Ascending aorta (tissue), 2 donors: ENCODE results near the gene CAMK1D. TPM values are rescaled to one million over a fixed set of nuclear protein-coding genes. Genes with fewer than 3 reads are reported as not detected.

Experiments
- DNase-seq, 2 donors: peaks; one replicate each; pipeline ENCODE4 v3.0.0-alpha.2; 2019; ENCODE audit warnings: low spot score in 2 of 2
- H3K27ac ChIP-seq, 2 donors: fragments of 200-600 bp; sonication (generic); one replicate each; pipeline ENCODE4 v1.5.1; 2016 to 2017; ENCODE audit warnings: mild to moderate bottlenecking in 1 of 2
- H3K27me3 ChIP-seq: fragments of 200-600 bp; sonication (generic); one replicate; pipeline ENCODE4 v1.5.1; 2017
- H3K36me3 ChIP-seq, 2 donors: fragments of 200-600 bp; sonication (generic); one replicate each; pipeline ENCODE4 v1.5.1; 2016
- H3K4me1 ChIP-seq, 2 donors: fragments of 200-600 bp; sonication (generic); one replicate each; pipeline ENCODE4 v1.5.1; 2016 to 2017; ENCODE audit warnings: mild to moderate bottlenecking in 1 of 2
- H3K4me3 ChIP-seq, 2 donors: fragments of 200-600 bp; sonication (generic); one replicate each; pipeline ENCODE4 v1.5.1; 2016 to 2017; ENCODE audit warnings: mild to moderate bottlenecking in 1 of 2
- H3K9me3 ChIP-seq, 2 donors: fragments of 200-600 bp; sonication (generic); one replicate each; pipeline ENCODE4 v1.5.1; 2016
- CTCF ChIP-seq, 3 experiments: fragments of 200-600 bp in 2 of 3; fragments of 450-650 bp in 1 of 3; sonication (generic) in 2 of 3; IDR thresholded peaks; one replicate each; pipeline ENCODE4 v1.5.1; 2016 to 2019; ENCODE audit warnings: antibody characterized with exemption in 3 of 3, mild to moderate bottlenecking in 1 of 3, moderate library complexity in 1 of 3
- intact Hi-C: fragments of 100-400 bp; cut with DNase I; formaldehyde crosslinking; loops from one replicate; pipeline ENCODE4 v1.15.1; 2023
- total RNA-seq: library from RNA; depleted of rRNA; stranded (reverse); fragments of >200 nt; gene quantifications from one replicate; pipeline ENCODE4 v1.1.0, GENCODE V29; 2016

Gene CAMK1D
- total RNA-seq, 1 donor from 2014 or later: 4.2 TPM

GRCh38 chr10:12717981-12718707, 368.8 kb downstream of the CAMK1D start:
- H3K4me3 ChIP-seq: no peak overlapping the region
- H3K27ac ChIP-seq: no peak overlapping the region
- intact Hi-C loops: loop anchor here (5.0 kb wide), 1 partner anchor 339 kb away; no protein-coding TSS in a partner anchor
- H3K9me3 ChIP-seq: no peaks in the 10 kb centered on the region
- H3K27me3 ChIP-seq: no peaks in the 10 kb centered on the region
- H3K4me1 ChIP-seq: peaks cover 14 to 27% of the 10 kb centered on the region in 2 donors
- no peaks in the 10 kb centered on the region for H3K36me3 ChIP-seq
- DNase-seq: no peak
- TF ChIP-seq CTCF (IDR thresholded peaks at IDR 0.05): peak in 2 of 3 experiments; percentile 42 to 52

- Histone ChIP-seq H3K4me1 (peaks cover 14 to 27% of the 10 kb centered on the region in 2 donors), H3K27ac (peak overlapping the region; percentile 87 to 88), H3K4me3 (no peak overlapping the region), H3K36me3 (no peaks in the 10 kb centered on the region), H3K27me3 (no peaks in the 10 kb centered on the region), H3K9me3 (no peaks in the 10 kb centered on the region)
- intact Hi-C loops: loop anchor here (5.0 kb wide), 1 partner anchor 338 kb away; no protein-coding TSS in a partner anchor
- peak in 1 of 2 donors; percentile 87 for DNase-seq
- TF ChIP-seq CTCF (IDR thresholded peaks at IDR 0.05): no peak
Measured at GRCh38 chr10:12719365-12719764, 370.0 kb downstream of the CAMK1D start.

GRCh38 chr10:12720217-12720981, 371.1 kb downstream of the CAMK1D start:
- Histone ChIP-seq H3K4me3 (peak overlapping the region in 1 of 2 donors; percentile 9), H3K36me3 (no peaks in the 10 kb centered on the region), H3K4me1 (peaks cover 14 to 27% of the 10 kb centered on the region in 2 donors), H3K27me3 (no peaks in the 10 kb centered on the region), H3K9me3 (no peaks in the 10 kb centered on the region), H3K27ac (peak overlapping the region; percentile 87 to 88)
- TF ChIP-seq CTCF (IDR thresholded peaks at IDR 0.05): no peak
- DNase-seq: peak; percentile 79 to 98
- intact Hi-C loops: loop anchor here (2.0 to 5.0 kb wide), 4 partner anchors 182 to 354 kb away; partner anchors contain the start of gene CCDC3

GRCh38 chr10:12721334-12721733, 372.0 kb downstream of the CAMK1D start:
- intact Hi-C loops: loop anchor here (2.0 to 5.0 kb wide), 4 partner anchors 181 to 353 kb away; partner anchors contain the start of gene CCDC3
- Histone ChIP-seq H3K27me3 (no peaks in the 10 kb centered on the region), H3K4me1 (peaks cover 14 to 27% of the 10 kb centered on the region in 2 donors), H3K4me3 (no peak overlapping the region), H3K9me3 (no peaks in the 10 kb centered on the region), H3K27ac (peak overlapping the region; percentile 83 to 88), H3K36me3 (no peaks in the 10 kb centered on the region)
- no peak for TF ChIP-seq CTCF (IDR thresholded peaks at IDR 0.05)
- no peak for DNase-seq

- Histone ChIP-seq H3K4me1 (peaks cover 14 to 23% of the 10 kb centered on the region in 2 donors), H3K9me3 (no peaks in the 10 kb centered on the region), H3K4me3 (no peak overlapping the region), H3K27me3 (no peaks in the 10 kb centered on the region), H3K27ac (no peak overlapping the region), H3K36me3 (no peaks in the 10 kb centered on the region)
- TF ChIP-seq CTCF (IDR thresholded peaks at IDR 0.05): no peak
- intact Hi-C loops: loop anchor here (5.0 kb wide), 3 partner anchors 179 to 331 kb away; partner anchors contain the start of gene CCDC3
- no peak for DNase-seq
Measured at GRCh38 chr10:12723220-12723619, 373.9 kb downstream of the CAMK1D start.
